HG02870 (cell line): ENCODE results near the gene PDSS2.
A peak's percentile ranks its signal among the peaks of the same experiment; 100 is the strongest.
"Not testable (repeated sequence)": the region's sequence is repeated elsewhere in the genome, so short reads cannot be mapped to it uniquely, and the experiment has no call there.

Experiments used
- ATAC-seq: cut with Tn5 transposase; IDR thresholded peaks from one replicate; pipeline ENCODE4 v1.9.1; 2021; ENCODE audit warnings: mild to moderate bottlenecking, moderate library complexity; ENCODE audit not compliant: unreplicated experiment

The PDSS2 gene

GRCh38 chr6:107475360-107475759 is 16.0 kb upstream of the PDSS2 start:
- not testable (repeated sequence) for ATAC-seq

GRCh38 chr6:107473660-107474059 is 14.3 kb upstream of the PDSS2 start:
- ATAC-seq: no peak

- ATAC-seq: no peak
Measured at GRCh38 chr6:107470364-107470763, 11.0 kb upstream of the PDSS2 start.

- no peak for ATAC-seq
Measured at GRCh38 chr6:107466062-107466461, 6.7 kb upstream of the PDSS2 start.

- no peak for ATAC-seq
Measured at GRCh38 chr6:107460083-107460631, 793 bp upstream of the PDSS2 start.

GRCh38 chr6:107458672-107459282 is 587 bp downstream of the PDSS2 start:
- ATAC-seq: peak; percentile 28

GRCh38 chr6:107448776-107449175 is 10.6 kb downstream of the PDSS2 start:
- no peak for ATAC-seq

- no peak for ATAC-seq
Measured at GRCh38 chr6:107447663-107448216, 11.6 kb downstream of the PDSS2 start.

GRCh38 chr6:107444277-107444676 is 15.1 kb downstream of the PDSS2 start:
- no peak for ATAC-seq

GRCh38 chr6:107443608-107444267 is 15.6 kb downstream of the PDSS2 start:
- ATAC-seq: no peak

- no peak for ATAC-seq
Measured at GRCh38 chr6:107442938-107443607, 16.3 kb downstream of the PDSS2 start.

- no peak for ATAC-seq
Measured at GRCh38 chr6:107441682-107442081, 17.7 kb downstream of the PDSS2 start.

GRCh38 chr6:107440936-107441335 is 18.4 kb downstream of the PDSS2 start:
- no peak for ATAC-seq

GRCh38 chr6:107439406-107439805 is 20.0 kb downstream of the PDSS2 start:
- no peak for ATAC-seq

- no peak for ATAC-seq
Measured at GRCh38 chr6:107437691-107438090, 21.7 kb downstream of the PDSS2 start.

- no peak for ATAC-seq
Measured at GRCh38 chr6:107436881-107437280, 22.5 kb downstream of the PDSS2 start.

- ATAC-seq: no peak
Measured at GRCh38 chr6:107435798-107436197, 23.6 kb downstream of the PDSS2 start.

- no peak for ATAC-seq
Measured at GRCh38 chr6:107434812-107435211, 24.6 kb downstream of the PDSS2 start.

GRCh38 chr6:107425951-107426350 is 33.4 kb downstream of the PDSS2 start:
- not testable (repeated sequence) for ATAC-seq

GRCh38 chr6:107423474-107423990 is 35.8 kb downstream of the PDSS2 start:
- no peak for ATAC-seq

GRCh38 chr6:107421696-107422256 is 37.6 kb downstream of the PDSS2 start:
- ATAC-seq: no peak
